SK-N-SH (cell line): Measurements from ENCODE around the gene CTRB1. TPM values are rescaled to one million over a fixed set of nuclear protein-coding genes. Genes with fewer than 3 reads are reported as not detected.
A peak's percentile ranks its signal among the peaks of the same experiment; 100 is the strongest.

Experiments used
- CTCF ChIA-PET: fragments of 300-600, 350-600 bp; formaldehyde crosslinking; extraction: SDS; loops from one replicate; lab custom pipeline; 2021; lab: Yijun Ruan, JAX
- POLR2A ChIA-PET: fragments of 350-600 bp; sonication (Branson Sonifier 250); formaldehyde crosslinking; extraction: SDS; loops from one replicate; lab custom pipeline; 2020; ENCODE audit warnings: antibody characterized with exemption, inconsistent platforms; lab: Yijun Ruan, JAX
- DNase-seq: peaks from one replicate; pipeline ENCODE4 v3.0.0; 2012
- H2AFZ ChIP-seq: fragments of 200-600 bp; sonication (generic); 2 replicates; pipeline ENCODE4 v1.8.1; 2016; ENCODE audit warnings: antibody characterized with exemption, mild to moderate bottlenecking, low read depth
- H3F3A ChIP-seq: fragments of 200-600 bp; sonication (generic); replicated peaks from 2 replicates; pipeline ENCODE3; 2016; ENCODE audit warnings: antibody characterized with exemption, mild to moderate bottlenecking; ENCODE audit not compliant: insufficient read depth
- H3K27ac ChIP-seq, 2 experiments: fragments of 200-500 bp in 1 of 2; fragments of 200-600 bp in 1 of 2; sonication (Bioruptor generic) in 1 of 2; sonication (generic), shearing (Covaris generic) in 1 of 2; 2 replicates each; pipeline versions ENCODE4 v1.5.1 to v1.6.1; 2014 to 2016; ENCODE audit warnings: low read depth in 2 of 2, inconsistent platforms in 1 of 2, low read length in 1 of 2, mild to moderate bottlenecking in 1 of 2, mixed read lengths in 1 of 2
- H3K27me3 ChIP-seq: fragments of 200-600 bp; sonication (generic), shearing (Covaris generic); 2 replicates; pipeline ENCODE4 v1.6.1; 2016; ENCODE audit warnings: mixed run types; ENCODE audit not compliant: insufficient read depth
- H3K36me3 ChIP-seq, 2 experiments: fragments of 200-500 bp in 1 of 2; fragments of 200-600 bp in 1 of 2; sonication (Bioruptor generic) in 1 of 2; sonication (generic) in 1 of 2; replicated peaks in 1 of 2; 2 replicates each; pipeline versions ENCODE3 to v1.5.1; 2014 to 2016; ENCODE audit warnings: low read length in 1 of 2, mild to moderate bottlenecking in 1 of 2; ENCODE audit not compliant: insufficient read depth in 2 of 2, control insufficient read depth in 1 of 2
- H3K4me1 ChIP-seq, 2 experiments: fragments of 200-500 bp in 1 of 2; fragments of 200-600 bp in 1 of 2; sonication (Bioruptor generic) in 1 of 2; sonication (generic), shearing (Covaris generic) in 1 of 2; 2 replicates each; pipeline versions ENCODE4 v1.5.1 to v1.6.1; 2014 to 2016; ENCODE audit warnings: low read depth in 1 of 2, low read length in 1 of 2, mixed run types in 1 of 2; ENCODE audit not compliant: insufficient read depth in 2 of 2, control insufficient read depth in 1 of 2
- H3K4me2 ChIP-seq: fragments of 200-600 bp; sonication (generic), shearing (Covaris generic); 2 replicates; pipeline ENCODE4 v1.6.1; 2017; ENCODE audit warnings: mixed run types
- H3K4me3 ChIP-seq, 2 experiments: fragments of 200-500 bp in 1 of 2; fragments of 200-600 bp in 1 of 2; sonication (Bioruptor generic) in 1 of 2; sonication (generic), shearing (Covaris generic) in 1 of 2; 2 replicates each; pipeline versions ENCODE4 v1.5.1 to v1.8.1; 2014 to 2016; ENCODE audit warnings: low read depth in 2 of 2, inconsistent platforms in 1 of 2, low read length in 1 of 2, mild to moderate bottlenecking in 1 of 2, mixed read lengths in 1 of 2, moderate library complexity in 1 of 2
- H3K79me2 ChIP-seq: fragments of 200-600 bp; sonication (generic); 2 replicates; pipeline ENCODE4 v1.8.1; 2017; ENCODE audit warnings: mild to moderate bottlenecking; ENCODE audit not compliant: insufficient read depth
- H3K9ac ChIP-seq: fragments of 200-600 bp; sonication (generic); 2 replicates; pipeline ENCODE4 v1.6.1; 2017; ENCODE audit warnings: mixed run types
- H3K9me2 ChIP-seq: fragments of 200-600 bp; sonication (generic); 2 replicates; pipeline ENCODE4 v1.6.1; 2017; ENCODE audit warnings: mixed run types
- H3K9me3 ChIP-seq: fragments of 200-600 bp; sonication (generic); 2 replicates; pipeline ENCODE4 v1.6.1; 2017; ENCODE audit warnings: mixed run types, mild to moderate bottlenecking, moderate library complexity
- H4K20me1 ChIP-seq: fragments of 200-600 bp; sonication (generic); 2 replicates; pipeline ENCODE4 v1.6.1; 2017; ENCODE audit warnings: mild to moderate bottlenecking, mixed run types; ENCODE audit not compliant: insufficient read depth
- ELF1 ChIP-seq: IDR thresholded peaks from 2 replicates; pipeline ENCODE4 v1.4.0; 2012
- EZH2phosphoT487 ChIP-seq: fragments of 200-600 bp; sonication (generic); IDR thresholded peaks from 2 replicates; pipeline ENCODE4 v1.6.1; 2017; ENCODE audit warnings: low read depth, mixed run types, mild to moderate bottlenecking, antibody characterized with exemption, moderate library complexity, borderline replicate concordance
- FOXM1 ChIP-seq: IDR thresholded peaks from 2 replicates; pipeline ENCODE4 v1.4.0; 2012; ENCODE audit warnings: low read depth, mild to moderate bottlenecking
- GABPA ChIP-seq: IDR thresholded peaks from 2 replicates; pipeline ENCODE4 v1.4.0; 2012; ENCODE audit warnings: low read depth, mild to moderate bottlenecking
- MEF2A ChIP-seq: IDR thresholded peaks from 2 replicates; pipeline ENCODE4 v1.4.0; 2012; ENCODE audit warnings: low read depth, borderline replicate concordance
- MXI1 ChIP-seq: IDR thresholded peaks from 2 replicates; pipeline ENCODE4 v1.6.1; 2012; ENCODE audit warnings: mild to moderate bottlenecking, low read depth, low read length, improper control_type of control experiment
- RCOR1 ChIP-seq: fragments of 150-350 bp; IDR thresholded peaks from 2 replicates; pipeline ENCODE4 v1.6.1; 2017; ENCODE audit warnings: antibody characterized with exemption, low read length
- RFX5 ChIP-seq: IDR thresholded peaks from 2 replicates; pipeline ENCODE4 v1.6.1; 2012; ENCODE audit warnings: mild to moderate bottlenecking, improper control_type of control experiment, low read length
- RXRA ChIP-seq: IDR thresholded peaks from 2 replicates; pipeline ENCODE4 v1.4.0; 2012; ENCODE audit warnings: low read depth, mild to moderate bottlenecking, borderline replicate concordance
- SMC3 ChIP-seq: IDR thresholded peaks from 2 replicates; pipeline ENCODE4 v1.6.1; 2012; ENCODE audit warnings: low read depth, low read length, improper control_type of control experiment
- TEAD4 ChIP-seq: IDR thresholded peaks from 2 replicates; pipeline ENCODE4 v1.4.0; 2012; ENCODE audit warnings: mild to moderate bottlenecking, borderline replicate concordance; ENCODE audit not compliant: insufficient read depth
- WGBS: methylation state at CpG from one replicate; pipeline ENCODE4 v1.1.6; 2017; ENCODE audit warnings: low lambda C conversion rate; 5-methylcytosine and 5-hydroxymethylcytosine counted together
- polyA plus RNA-seq, 3 experiments: library from polyadenylated mRNA; depleted of rRNA; stranded (reverse); fragments of >200 nt; gene quantifications; 2 replicates each; pipeline ENCODE4 v1.2.3, GENCODE V29; 2012
- TF ChIP-seq, protein P1 (sequence below): fragments of 150-350 bp; IDR thresholded peaks from 2 replicates; pipeline ENCODE4 v1.6.1; 2016; ENCODE audit warnings: mild to moderate bottlenecking, low read depth, low read length
- TF ChIP-seq, protein P2 (sequence below): IDR thresholded peaks from 2 replicates; pipeline ENCODE4 v1.4.0; 2012; ENCODE audit warnings: low read depth
- TF ChIP-seq, protein P3 (sequence below): IDR thresholded peaks from 2 replicates; pipeline ENCODE4 v1.4.0; 2012; ENCODE audit warnings: low read depth, borderline replicate concordance
- TF ChIP-seq, protein P4 (sequence below): IDR thresholded peaks from 2 replicates; pipeline ENCODE4 v1.4.0; 2012; ENCODE audit warnings: low read depth, borderline replicate concordance

The CTRB1 gene
- polyA plus RNA-seq, 1 of the 3 experiments (the other 2 are of a cell fraction): not detected

DNA sequence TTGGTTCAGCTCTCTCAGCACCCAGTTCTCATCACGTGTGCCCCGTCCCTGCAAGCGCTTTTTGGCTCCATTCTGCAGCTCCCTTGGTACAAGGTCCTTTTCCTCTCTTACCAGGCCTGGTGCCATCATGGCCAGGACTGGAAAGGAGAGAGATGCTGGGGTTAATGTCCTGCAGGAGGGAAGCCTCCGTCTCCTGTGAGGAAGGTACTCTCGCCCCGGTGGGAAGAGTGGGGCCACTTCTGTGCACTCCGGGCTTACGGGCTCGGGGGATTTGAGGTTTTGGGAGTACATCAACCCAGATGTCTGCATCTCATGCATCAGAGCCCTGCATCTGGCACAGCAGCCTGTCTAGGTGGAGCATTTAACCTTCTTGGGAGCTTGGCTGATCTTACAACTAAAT is 22.0 kb upstream of the CTRB1 start:
- no peak overlapping the region for H2AFZ ChIP-seq
- WGBS: 90% methylated on average over 4 of the region's 9 CpGs
- H3K9me3 ChIP-seq: no peaks in the 10 kb centered on the region
- no peak overlapping the region for H3K27ac ChIP-seq
- H3K4me1 ChIP-seq: peaks cover 0 to 8% of the 10 kb centered on the region in 2 experiments; a peak in 1 of 4 replicates
- no peaks in the 10 kb centered on the region for H3K79me2 ChIP-seq
- no peaks in the 10 kb centered on the region for H3K9me2 ChIP-seq
- H3K4me3 ChIP-seq: no peak overlapping the region
- DNase-seq: no peak
- H4K20me1 ChIP-seq: no peaks in the 10 kb centered on the region
- no peaks in the 10 kb centered on the region for H3K36me3 ChIP-seq
- no peak overlapping the region for H3K9ac ChIP-seq
- no peaks in the 10 kb centered on the region for H3F3A ChIP-seq
- H3K27me3 ChIP-seq: no peaks in the 10 kb centered on the region
- TF ChIP-seq, protein P1, sequence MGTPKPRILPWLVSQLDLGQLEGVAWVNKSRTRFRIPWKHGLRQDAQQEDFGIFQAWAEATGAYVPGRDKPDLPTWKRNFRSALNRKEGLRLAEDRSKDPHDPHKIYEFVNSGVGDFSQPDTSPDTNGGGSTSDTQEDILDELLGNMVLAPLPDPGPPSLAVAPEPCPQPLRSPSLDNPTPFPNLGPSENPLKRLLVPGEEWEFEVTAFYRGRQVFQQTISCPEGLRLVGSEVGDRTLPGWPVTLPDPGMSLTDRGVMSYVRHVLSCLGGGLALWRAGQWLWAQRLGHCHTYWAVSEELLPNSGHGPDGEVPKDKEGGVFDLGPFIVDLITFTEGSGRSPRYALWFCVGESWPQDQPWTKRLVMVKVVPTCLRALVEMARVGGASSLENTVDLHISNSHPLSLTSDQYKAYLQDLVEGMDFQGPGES: no peak
- TF ChIP-seq ELF1 (no peak), GABPA (no peak)
- TF ChIP-seq, protein P2, sequence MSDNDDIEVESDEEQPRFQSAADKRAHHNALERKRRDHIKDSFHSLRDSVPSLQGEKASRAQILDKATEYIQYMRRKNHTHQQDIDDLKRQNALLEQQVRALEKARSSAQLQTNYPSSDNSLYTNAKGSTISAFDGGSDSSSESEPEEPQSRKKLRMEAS: no peak
- no peak overlapping the region for H3K4me2 ChIP-seq
- ChIA-PET POLR2A (no interaction called here), CTCF (interaction anchor here (1.0 to 6.5 kb wide), 6 partner anchors 37 to 268 kb away, joined by 3 to 105 read pairs (median 9); partner anchors contain the start of gene ZNRF1)

DNA sequence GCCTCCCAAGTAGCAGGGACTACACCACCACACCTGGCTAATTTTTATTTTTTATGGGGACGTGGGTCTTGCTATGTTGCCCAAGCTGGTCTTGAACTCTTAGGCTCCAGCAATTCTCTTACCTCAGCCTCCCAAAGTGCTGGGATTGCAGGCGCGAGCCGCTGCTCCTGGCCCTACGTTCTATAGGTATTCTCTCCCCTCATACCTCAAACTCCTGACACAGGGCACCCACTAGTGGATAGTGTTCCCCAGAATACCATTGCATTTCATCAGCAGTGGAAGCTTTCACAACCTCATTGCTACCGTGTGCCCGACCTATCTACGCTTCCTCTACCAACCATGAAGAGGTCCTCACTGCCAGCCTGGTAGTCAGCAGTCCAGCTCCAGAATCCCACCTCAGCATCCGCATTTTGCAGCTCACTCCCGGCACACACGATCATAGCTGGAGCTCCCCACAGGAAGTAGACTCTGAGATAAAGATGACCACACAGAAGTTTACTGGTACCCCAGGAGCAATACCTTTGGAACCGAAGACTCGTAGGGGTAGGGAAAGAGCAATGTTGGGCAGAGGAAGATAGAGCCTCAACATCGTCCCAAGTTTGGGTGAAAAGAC is 21.2 kb upstream of the CTRB1 start:
- Histone ChIP-seq H3K4me3 (peak overlapping the region in 1 of 2 experiments; percentile 19; a peak in 1 of 4 replicates), H3K36me3 (no peaks in the 10 kb centered on the region), H2AFZ (no peak overlapping the region), H3K9ac (no peak overlapping the region), H3K9me2 (no peaks in the 10 kb centered on the region), H3K9me3 (no peaks in the 10 kb centered on the region), H3F3A (no peaks in the 10 kb centered on the region), H3K4me2 (peak overlapping the region; percentile 46; the same call in 1 of the 2 replicates), H3K27me3 (no peaks in the 10 kb centered on the region), H4K20me1 (no peaks in the 10 kb centered on the region), H3K4me1 (peaks cover 0 to 8% of the 10 kb centered on the region in 2 experiments; a peak in 1 of 4 replicates), H3K27ac (peak overlapping the region in 1 of 2 experiments; percentile 8; a peak in 1 of 4 replicates), H3K79me2 (no peaks in the 10 kb centered on the region)
- TF ChIP-seq, protein P3, sequence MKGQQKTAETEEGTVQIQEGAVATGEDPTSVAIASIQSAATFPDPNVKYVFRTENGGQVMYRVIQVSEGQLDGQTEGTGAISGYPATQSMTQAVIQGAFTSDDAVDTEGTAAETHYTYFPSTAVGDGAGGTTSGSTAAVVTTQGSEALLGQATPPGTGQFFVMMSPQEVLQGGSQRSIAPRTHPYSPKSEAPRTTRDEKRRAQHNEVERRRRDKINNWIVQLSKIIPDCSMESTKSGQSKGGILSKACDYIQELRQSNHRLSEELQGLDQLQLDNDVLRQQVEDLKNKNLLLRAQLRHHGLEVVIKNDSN: no peak
- TF ChIP-seq FOXM1 (no peak), MXI1 (no peak), SMC3 (no peak), RXRA (no peak), EZH2phosphoT487 (no peak), ELF1 (no peak), MEF2A (no peak), TEAD4 (no peak), RCOR1 (no peak), RFX5 (no peak)
- TF ChIP-seq, protein P4, sequence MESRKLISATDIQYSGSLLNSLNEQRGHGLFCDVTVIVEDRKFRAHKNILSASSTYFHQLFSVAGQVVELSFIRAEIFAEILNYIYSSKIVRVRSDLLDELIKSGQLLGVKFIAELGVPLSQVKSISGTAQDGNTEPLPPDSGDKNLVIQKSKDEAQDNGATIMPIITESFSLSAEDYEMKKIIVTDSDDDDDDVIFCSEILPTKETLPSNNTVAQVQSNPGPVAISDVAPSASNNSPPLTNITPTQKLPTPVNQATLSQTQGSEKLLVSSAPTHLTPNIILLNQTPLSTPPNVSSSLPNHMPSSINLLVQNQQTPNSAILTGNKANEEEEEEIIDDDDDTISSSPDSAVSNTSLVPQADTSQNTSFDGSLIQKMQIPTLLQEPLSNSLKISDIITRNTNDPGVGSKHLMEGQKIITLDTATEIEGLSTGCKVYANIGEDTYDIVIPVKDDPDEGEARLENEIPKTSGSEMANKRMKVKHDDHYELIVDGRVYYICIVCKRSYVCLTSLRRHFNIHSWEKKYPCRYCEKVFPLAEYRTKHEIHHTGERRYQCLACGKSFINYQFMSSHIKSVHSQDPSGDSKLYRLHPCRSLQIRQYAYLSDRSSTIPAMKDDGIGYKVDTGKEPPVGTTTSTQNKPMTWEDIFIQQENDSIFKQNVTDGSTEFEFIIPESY: no peak
- DNase-seq: peak; percentile 41
- POLR2A ChIA-PET: interaction anchor here (0.8 to 0.9 kb wide), 2 partner anchors 237 to 267 kb away, joined by 3 to 4 read pairs; partner anchors contain the start of gene TMEM170A
- CTCF ChIA-PET: interaction anchor here (0.6 to 6.5 kb wide), 17 partner anchors 29 to 566 kb away, joined by 3 to 105 read pairs (median 7); partner anchors contain the start of genes TMEM170A and ZNRF1
- WGBS: 83% methylated on average over 14 of the region's 14 CpGs
